Osteocyte (in vitro differentiated cells): ENCODE measurements around the gene GABRD. TPM values are rescaled to one million over a fixed set of nuclear protein-coding genes. Genes with fewer than 3 reads are reported as not detected.
A peak's percentile ranks its signal among the peaks of the same experiment; 100 is the strongest.

Experiments
- DNase-seq: peaks from one replicate; pipeline ENCODE4 v3.0.0; 2021; ENCODE audit warnings: mixed read lengths; ENCODE audit not compliant: unreplicated experiment; ENCODE audit errors: extremely low spot score
- H3K27ac Mint-ChIP-seq: one replicate; pipeline ENCODE4 v1.8.0; 2021; ENCODE audit warnings: mild to moderate bottlenecking, mixed read lengths; ENCODE audit not compliant: unreplicated experiment
- H3K27me3 Mint-ChIP-seq: one replicate; pipeline ENCODE4 v1.8.0; 2021; ENCODE audit warnings: mixed read lengths; ENCODE audit not compliant: unreplicated experiment
- H3K36me3 Mint-ChIP-seq: one replicate; pipeline ENCODE4 v1.8.0; 2021; ENCODE audit warnings: mixed read lengths; ENCODE audit not compliant: unreplicated experiment
- H3K4me1 Mint-ChIP-seq: one replicate; pipeline ENCODE4 v1.8.0; 2021; ENCODE audit warnings: mixed read lengths; ENCODE audit not compliant: unreplicated experiment
- H3K4me3 Mint-ChIP-seq: one replicate; pipeline ENCODE4 v1.8.0; 2021; ENCODE audit warnings: mild to moderate bottlenecking, moderate library complexity, mixed read lengths; ENCODE audit not compliant: unreplicated experiment
- H3K9me3 Mint-ChIP-seq: one replicate; pipeline ENCODE4 v1.8.0; 2021; ENCODE audit warnings: mixed read lengths; ENCODE audit not compliant: unreplicated experiment
- total RNA-seq: library from RNA; stranded (reverse); gene quantifications from 2 replicates; pipeline ENCODE4 v1.2.1, GENCODE V29; 2021
- TF ChIP-seq, protein P1 (sequence below): fragments of 200-600 bp; sonication (generic); IDR thresholded peaks from 2 replicates; pipeline ENCODE4 v1.5.0; 2021; ENCODE audit warnings: antibody characterized with exemption, mild to moderate bottlenecking, moderate library complexity

Gene GABRD
- total RNA-seq, 1 donor from 2014 or later, result not detected

DNA sequence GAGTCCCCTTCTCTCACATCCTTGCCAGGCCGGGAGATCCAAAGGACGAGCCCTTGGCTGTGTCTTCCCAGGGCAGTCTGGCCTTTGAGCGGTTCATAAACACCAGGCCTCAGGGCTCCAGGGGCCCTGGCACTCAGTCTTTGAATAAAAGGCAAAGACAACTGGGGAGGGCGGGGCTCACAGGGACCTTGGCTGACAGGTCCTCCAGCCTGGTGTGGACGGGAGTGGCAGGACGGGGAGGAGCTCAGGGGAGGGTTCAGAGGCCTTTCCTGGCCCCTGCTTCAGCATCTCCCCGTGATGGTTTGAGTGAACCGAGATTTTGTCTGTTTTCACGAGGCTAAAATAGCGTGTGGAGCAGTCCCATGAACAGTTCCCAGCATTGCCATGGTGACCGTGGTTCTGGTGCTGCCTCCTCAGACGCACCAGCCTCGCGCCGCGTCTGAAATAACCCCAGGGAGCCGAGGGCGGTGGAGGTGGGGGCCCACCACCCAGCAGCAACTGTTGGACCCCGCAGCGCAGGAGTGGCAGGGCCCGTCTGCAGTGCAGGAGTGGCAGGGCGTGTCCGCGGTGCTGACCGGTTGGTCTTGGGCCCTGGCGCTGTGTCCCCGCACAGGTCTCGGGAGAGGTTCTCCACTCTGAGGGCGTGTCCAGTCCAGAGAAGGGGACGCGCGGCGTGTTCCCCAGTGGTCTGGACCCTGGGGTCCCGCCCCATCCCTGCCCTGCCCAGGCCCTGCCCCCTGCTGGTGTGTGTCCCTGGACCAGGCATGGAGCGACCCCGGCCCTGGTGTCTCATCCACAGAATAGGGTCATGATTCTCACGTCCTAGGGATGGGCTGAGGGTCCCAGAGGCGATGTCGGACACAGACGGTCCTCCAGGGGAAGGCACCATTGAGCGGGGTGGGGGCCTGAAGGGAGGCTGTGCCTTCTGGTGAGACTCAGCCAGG is 24.0 kb downstream of the GABRD start:
- H3K9me3 Mint-ChIP-seq, result no peaks in the 10 kb centered on the region
- no peak for DNase-seq
- TF ChIP-seq, protein P1, sequence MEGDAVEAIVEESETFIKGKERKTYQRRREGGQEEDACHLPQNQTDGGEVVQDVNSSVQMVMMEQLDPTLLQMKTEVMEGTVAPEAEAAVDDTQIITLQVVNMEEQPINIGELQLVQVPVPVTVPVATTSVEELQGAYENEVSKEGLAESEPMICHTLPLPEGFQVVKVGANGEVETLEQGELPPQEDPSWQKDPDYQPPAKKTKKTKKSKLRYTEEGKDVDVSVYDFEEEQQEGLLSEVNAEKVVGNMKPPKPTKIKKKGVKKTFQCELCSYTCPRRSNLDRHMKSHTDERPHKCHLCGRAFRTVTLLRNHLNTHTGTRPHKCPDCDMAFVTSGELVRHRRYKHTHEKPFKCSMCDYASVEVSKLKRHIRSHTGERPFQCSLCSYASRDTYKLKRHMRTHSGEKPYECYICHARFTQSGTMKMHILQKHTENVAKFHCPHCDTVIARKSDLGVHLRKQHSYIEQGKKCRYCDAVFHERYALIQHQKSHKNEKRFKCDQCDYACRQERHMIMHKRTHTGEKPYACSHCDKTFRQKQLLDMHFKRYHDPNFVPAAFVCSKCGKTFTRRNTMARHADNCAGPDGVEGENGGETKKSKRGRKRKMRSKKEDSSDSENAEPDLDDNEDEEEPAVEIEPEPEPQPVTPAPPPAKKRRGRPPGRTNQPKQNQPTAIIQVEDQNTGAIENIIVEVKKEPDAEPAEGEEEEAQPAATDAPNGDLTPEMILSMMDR, result no peak
- H3K27me3 Mint-ChIP-seq, result peaks cover 20% of the 10 kb centered on the region
- no peaks in the 10 kb centered on the region for H3K4me1 Mint-ChIP-seq
- no peaks in the 10 kb centered on the region for H3K36me3 Mint-ChIP-seq
- H3K27ac Mint-ChIP-seq, result no peak overlapping the region
- H3K4me3 Mint-ChIP-seq, result no peak overlapping the region

DNA sequence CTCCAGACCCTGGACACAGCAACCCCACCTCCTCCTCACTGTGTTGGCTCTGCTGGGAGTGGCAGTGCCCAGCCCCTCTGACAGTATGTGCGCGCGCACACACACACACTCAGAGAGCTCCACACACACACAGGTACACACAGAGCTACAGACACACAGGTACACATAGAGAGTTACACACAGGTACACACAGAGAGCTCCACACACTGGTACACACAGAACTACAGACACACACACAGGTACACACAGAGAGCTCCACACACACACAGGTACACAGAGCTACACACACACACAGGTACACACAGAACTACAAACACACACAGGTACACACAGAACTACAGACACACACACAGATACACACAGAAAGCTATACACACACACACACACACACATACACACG is 24.7 kb downstream of the GABRD start:
- Mint-ChIP-seq H3K4me1 (peaks cover 1% of the 10 kb centered on the region), H3K9me3 (no peaks in the 10 kb centered on the region), H3K4me3 (no peak overlapping the region), H3K36me3 (no peaks in the 10 kb centered on the region), H3K27me3 (peaks cover 23% of the 10 kb centered on the region), H3K27ac (no peak overlapping the region)
- no peak for DNase-seq
- TF ChIP-seq, protein P1, result no peak

DNA sequence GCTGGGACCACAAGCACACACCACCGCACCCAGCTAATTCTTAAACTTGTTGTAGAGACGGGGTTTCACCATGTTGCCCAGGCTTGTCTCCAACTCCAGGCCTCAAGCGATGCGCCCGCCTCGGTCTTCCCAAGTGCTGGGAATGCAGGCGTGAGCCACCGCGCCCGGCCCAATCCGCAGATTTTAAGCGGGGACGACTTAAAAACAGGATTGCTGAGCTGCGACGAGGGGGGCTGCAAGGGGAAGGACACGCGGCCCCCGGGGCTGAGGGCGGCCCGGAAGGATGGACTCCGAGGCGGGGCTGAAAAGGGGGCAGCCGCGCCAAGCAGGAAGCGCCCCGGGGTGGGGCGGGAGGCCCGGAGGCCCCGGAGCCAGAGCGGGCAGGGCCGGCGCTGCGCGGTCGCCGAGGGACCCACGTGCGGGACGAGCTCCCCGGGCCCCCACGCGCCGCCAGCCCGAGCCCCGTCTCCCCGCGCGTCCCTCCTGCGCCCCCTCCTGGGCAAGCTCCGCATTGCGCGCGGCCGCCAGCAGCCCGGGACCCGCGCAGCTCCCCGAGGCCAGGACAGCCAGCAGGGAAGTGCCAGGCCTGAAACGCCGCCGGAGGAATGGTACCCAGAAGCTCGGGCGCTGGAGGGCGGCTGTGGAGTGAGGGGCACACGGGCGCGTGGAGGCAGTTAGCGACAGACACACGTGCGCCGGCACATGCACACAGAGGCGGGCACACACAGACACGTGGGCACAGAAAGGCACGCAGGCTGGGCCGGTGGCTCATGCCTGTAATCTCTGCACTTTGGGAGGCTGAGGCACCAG is 25.6 kb downstream of the GABRD start:
- peak; percentile 94 for DNase-seq
- H3K9me3 Mint-ChIP-seq, result no peaks in the 10 kb centered on the region
- peaks cover 7% of the 10 kb centered on the region for H3K4me1 Mint-ChIP-seq
- no peaks in the 10 kb centered on the region for H3K36me3 Mint-ChIP-seq
- TF ChIP-seq, protein P1, result peak; percentile 84
- H3K27me3 Mint-ChIP-seq, result peaks cover 23% of the 10 kb centered on the region
- H3K4me3 Mint-ChIP-seq, result no peak overlapping the region
- H3K27ac Mint-ChIP-seq, result no peak overlapping the region

DNA sequence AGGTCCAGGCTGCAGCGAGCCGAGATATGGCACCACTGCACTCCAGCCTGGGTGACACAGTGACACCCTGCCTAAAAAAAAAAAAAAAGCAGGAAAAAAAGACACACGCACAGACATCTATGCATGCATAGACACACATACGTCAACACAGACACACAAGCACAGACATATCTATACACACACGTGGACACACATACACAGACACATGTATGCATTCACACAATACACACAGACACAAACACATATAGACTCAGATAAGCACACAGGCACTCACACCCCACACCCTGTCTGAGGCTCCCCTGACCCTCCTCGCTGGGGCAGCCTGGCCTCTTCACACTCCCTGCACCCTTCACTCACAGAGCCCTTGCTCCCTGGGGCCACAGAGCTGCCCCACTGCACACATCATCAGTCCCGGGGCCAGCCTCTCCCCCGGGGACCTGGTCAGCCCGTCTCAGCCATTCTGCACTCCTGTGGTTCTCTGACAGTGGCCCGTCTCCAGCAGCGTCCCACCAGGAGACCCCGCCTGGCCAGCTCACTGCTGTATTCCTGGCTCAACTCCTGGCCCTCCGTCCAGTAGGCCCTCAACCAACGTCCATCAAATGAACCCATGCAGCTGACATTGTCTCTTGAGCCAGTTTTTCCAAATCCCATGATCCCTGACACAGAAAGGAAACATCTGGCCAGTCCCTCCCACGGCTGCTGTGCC is 26.5 kb downstream of the GABRD start:
- Mint-ChIP-seq H3K9me3 (no peaks in the 10 kb centered on the region), H3K4me3 (no peak overlapping the region), H3K36me3 (no peaks in the 10 kb centered on the region), H3K27me3 (peaks cover 23% of the 10 kb centered on the region), H3K27ac (no peak overlapping the region), H3K4me1 (peaks cover 7% of the 10 kb centered on the region)
- DNase-seq, result no peak
- TF ChIP-seq, protein P1, result no peak
